Measurements from ENCODE around the gene HSD17B2.

The HSD17B2 gene

GRCh38 chr16:82027629-82028064, 7.4 kb upstream of the HSD17B2 start:
- no peak for TF ChIP-seq CTCF (IDR thresholded peaks at IDR 0.05; ENCODE audit: insufficient read depth, missing control alignments)
- no peak for DNase-seq (ENCODE audit: insufficient read length, low spot score)
- FAIRE-seq: no peak

GRCh38 chr16:82031116-82032084, 3.7 kb upstream of the HSD17B2 start:
- FAIRE-seq: no peak

GRCh38 chr16:82033006-82033405, 2.0 kb upstream of the HSD17B2 start:
- no peak for TF ChIP-seq CTCF (IDR thresholded peaks at IDR 0.05; ENCODE audit: insufficient read depth, missing control alignments)
- no peak for FAIRE-seq
- DNase-seq (ENCODE audit: insufficient read length, low spot score): no peak

More at GRCh38 chr16:82031116-82032084, 3.7 kb upstream of the HSD17B2 start:
- peak; percentile 76 for TF ChIP-seq CTCF (IDR thresholded peaks at IDR 0.05; ENCODE audit: insufficient read depth, missing control alignments)
- DNase-seq (ENCODE audit: insufficient read length, low spot score): no peak

GRCh38 chr16:82033683-82034300, 1.3 kb upstream of the HSD17B2 start:
- TF ChIP-seq CTCF (IDR thresholded peaks at IDR 0.05; ENCODE audit: insufficient read depth, missing control alignments): no peak
- FAIRE-seq: no peak
- DNase-seq (ENCODE audit: insufficient read length, low spot score): no peak

GRCh38 chr16:82037251-82037650, 2.2 kb downstream of the HSD17B2 start:
- no peak for DNase-seq (ENCODE audit: insufficient read length, low spot score)
- FAIRE-seq: no peak
- no peak for TF ChIP-seq CTCF (IDR thresholded peaks at IDR 0.05; ENCODE audit: insufficient read depth, missing control alignments)

GRCh38 chr16:82037666-82038065, 2.6 kb downstream of the HSD17B2 start:
- FAIRE-seq (no peak), DNase-seq (ENCODE audit: insufficient read length, low spot score) (no peak)
- TF ChIP-seq CTCF (IDR thresholded peaks at IDR 0.05; ENCODE audit: insufficient read depth, missing control alignments): no peak
